HG02970 (cell line): ENCODE results near the gene ZNF503.

ENCODE experiments used
- ATAC-seq: cut with Tn5 transposase; IDR thresholded peaks from one replicate; pipeline ENCODE4 v1.9.1; 2021; ENCODE audit warnings: mild to moderate bottlenecking, moderate library complexity, moderate number of reproducible peaks; ENCODE audit not compliant: unreplicated experiment, low FRiP score

ZNF503 gene

GRCh38 chr10:75401569-75402485 is at the start of gene ZNF503:
ZNF503 (minus strand) TSS chr10:75401764; CDS start chr10:75401419, 345 bp downstream.
- peak; percentile 47 for ATAC-seq

DNA sequence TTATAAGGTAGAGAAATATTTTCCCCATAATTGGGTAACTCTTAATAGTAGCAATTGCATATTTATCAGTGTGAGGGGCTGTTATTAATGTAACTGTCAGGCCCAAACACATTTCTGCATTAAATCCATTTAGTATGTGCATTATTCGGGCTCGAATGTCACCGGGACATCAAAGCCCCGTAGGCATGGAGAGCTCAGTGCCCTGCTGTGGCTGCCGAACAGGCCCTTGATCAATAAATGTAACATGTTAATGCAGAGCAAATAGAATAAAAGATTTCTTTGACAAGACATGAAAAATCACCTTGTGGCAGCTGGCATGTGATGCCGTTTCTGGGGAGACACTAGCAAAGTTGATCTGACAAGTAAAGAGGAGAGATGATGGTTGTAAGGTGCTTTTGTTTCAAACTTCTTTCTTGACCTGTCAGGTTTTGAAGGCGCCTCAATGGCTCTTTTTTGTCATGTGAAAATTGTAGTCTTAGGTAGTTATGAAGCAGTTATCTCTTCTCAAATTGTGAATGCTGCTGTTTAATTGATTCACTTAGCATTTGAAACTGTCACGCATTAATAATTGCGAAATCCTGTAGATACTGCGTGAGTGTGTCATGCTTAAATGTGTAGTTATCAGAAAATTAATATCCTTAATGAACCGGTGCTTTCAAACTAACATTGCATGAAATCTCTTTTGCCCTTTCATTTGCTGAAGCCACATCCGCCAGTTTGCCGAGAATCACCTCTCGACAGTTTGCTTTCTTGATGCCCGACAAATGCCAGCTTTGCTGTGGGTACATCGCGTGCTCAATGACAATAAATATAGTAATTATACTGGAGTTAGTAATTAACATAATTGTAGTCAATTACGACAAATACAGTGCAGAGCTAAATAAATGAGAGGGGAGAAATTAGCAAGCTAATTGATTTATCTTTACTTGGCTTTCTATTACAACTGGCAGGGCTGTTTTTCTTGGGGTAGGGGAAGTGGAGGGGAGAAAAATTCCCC is 49.4 kb upstream of the ZNF503 start:
- no peak for ATAC-seq

DNA sequence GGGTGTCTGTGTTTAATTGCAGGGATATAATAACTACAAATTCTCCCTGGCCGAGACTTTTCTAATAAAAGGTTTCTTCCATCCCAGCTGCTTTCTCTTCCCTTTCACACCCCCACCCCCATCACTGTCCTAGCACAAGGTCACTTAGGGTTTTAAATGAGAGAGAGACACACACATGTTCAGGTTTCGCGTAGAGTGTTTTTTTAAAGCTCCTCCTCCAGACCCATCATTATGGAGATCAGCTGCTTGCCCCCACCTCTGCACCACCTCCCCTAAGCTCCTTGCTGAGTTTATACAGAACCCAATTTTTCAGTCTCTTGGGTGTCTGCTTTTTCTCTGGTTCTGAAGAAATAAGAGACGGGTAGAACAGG is 48.5 kb upstream of the ZNF503 start:
- no peak for ATAC-seq

DNA sequence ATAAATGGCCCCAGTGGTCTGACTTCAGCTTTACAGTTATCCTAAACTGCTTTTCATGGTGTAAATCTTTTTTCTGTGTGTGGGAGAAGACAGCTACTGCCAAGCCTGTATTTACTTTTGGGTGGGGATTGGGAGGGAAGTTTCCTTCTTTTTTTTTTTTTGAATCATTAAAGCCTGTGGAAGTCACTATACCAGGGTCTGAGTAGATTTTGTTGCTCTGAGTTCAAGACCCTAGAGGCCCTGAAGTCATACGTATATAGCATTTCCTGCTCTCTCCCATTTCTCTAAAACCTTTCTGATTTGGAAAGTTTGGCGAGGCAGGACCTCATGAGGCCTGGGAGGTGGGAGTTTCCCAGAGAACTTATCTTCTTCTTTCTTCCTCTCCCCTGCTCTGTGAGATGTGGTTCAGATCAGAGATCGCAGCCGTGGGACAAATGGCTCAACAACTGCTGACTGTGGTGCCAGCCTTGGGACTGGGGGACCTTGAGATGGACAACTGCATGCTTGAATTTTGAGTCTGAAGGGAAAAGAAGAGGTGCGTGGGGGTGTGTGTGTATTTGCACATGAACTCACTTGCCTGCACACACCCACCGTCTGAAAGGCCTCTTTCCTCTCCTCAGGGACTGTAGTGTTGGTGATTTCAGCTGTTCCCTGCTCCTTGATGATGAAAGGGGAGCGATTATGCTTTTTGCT is 48.0 kb upstream of the ZNF503 start:
- no peak for ATAC-seq

- no peak for ATAC-seq
Measured at GRCh38 chr10:75448166-75448565, 46.6 kb upstream of the ZNF503 start.

DNA sequence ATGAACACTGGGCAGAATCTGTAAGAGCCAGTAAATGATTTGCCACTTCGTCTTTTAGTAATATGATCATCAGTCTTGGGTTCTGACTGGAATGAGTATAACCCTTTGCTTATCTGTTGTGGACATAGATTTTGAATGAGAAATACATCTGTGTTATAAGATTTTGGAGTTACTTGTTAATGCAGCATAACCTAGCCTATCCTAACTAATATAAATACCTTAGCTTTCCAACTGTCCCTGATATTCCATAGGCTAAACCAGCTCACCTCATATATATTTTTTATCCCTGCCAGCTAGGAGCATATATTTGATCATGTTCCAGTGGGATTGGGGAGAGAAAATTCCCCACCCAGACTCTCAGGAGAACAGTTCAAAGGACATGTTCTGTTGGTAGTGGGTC is 44.9 kb upstream of the ZNF503 start:
- ATAC-seq, result no peak

DNA sequence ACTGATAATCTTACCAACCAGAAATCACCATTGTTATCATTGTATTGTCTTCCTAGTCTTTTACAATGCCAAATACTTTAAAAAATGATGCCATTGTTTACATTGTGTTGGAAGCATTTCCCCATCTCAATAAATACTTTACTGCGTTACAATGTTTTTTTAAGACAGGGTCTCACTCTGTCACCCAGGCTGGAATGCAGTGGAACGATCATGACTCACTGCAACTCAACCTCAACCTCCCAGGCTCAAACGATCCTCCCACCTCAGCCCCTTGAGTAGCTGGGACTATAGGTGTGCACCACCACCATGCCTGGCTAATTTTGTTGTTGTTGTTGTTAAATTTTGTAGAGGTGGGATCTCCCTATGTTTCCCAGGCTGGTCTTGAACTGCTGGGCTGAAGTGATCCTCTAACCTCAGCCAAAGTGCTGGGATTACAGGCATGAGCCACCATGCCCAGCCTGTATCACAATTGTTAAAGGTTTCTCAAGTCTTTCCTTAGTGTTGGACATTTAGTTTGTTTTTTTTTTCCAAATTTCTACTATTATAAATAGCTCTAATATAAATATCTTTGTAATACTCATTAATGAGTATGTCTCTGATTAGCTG is 43.3 kb upstream of the ZNF503 start:
- ATAC-seq, result no peak

DNA sequence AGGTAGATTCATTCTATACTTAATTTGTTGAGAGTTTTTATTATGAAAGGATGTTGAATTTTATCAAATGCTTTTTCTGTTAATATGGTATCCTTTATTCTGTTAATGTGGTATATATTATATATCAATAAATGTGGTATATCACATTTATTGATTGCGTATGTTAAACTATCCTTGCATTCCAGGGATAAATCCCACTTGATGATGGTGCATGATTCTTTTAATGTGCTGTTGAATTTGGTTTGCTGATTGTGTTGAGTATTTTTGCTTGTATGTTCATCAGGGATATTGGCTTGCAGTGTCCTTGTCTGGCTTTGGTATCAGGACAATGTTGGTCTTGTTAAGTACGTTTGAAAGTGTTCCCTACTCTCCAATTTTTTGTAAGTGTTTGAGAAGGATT is 41.8 kb upstream of the ZNF503 start:
- no peak for ATAC-seq

DNA sequence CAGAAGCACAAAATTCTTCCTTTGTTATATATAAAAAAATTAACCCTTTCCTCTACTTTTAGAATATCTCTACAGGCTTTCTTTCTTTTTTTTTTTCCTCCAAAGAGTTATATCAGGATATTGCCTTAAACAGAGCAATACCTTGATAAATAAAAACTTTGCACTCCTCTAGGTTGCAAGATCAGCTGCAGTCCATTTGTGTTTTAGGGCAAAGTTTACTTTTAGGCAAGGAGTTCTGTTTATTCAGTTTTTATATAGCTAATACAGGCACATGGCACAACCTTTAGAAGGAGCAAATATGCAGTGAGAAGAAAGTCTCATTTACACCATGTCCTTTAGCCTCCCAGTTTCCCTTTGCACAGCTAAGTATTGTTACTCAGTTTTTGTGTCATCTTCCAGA is 40.1 kb upstream of the ZNF503 start:
- no peak for ATAC-seq

GRCh38 chr10:75441196-75441595 is 39.6 kb upstream of the ZNF503 start:
- ATAC-seq, result no peak

DNA sequence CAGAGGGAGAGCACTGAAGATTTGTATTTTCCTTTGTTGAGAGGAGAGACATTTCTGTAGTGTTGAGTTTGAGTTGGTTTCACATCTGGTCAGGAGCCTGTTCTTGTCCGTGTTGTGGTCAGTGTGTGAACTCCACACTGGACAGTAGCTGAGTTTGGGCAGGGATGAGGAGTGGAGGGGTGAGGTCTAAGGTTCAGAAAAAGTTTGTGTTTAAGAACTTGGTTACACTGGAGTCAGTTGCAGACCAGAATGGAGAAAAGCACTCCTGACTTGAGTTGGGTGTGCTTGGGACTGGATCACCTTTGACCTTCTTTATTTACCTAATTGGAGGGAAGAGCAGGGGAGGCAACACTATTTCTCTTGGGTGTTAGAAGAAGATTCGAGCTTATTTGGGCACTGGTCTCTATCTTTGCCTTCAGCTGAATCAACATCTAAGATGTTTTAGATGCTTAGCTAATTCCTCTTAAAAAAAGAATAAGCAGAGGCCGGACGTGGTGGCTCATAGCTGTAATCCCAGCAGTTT is 38.8 kb upstream of the ZNF503 start:
- ATAC-seq, result no peak

- ATAC-seq, result no peak
Measured at GRCh38 chr10:75439811-75440210, 38.2 kb upstream of the ZNF503 start.

DNA sequence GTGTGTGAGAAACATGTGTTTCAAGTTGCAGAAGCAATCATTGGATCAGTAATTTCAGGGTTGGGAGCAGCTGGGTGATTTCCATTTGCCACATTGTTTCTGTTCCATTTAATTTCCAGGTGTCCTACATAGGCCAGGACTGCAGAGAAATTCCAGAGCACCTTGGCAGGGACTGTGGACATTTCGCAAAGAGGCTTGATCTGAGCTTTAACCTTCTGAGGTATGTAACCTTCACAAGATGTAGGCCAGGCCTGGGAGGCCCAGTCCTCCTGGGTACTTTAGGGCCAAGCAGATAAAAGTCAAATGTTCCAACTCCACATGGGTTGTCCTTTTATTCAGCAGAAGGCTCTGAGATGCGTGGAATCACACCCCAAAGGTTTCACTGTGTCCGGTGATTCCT is 36.7 kb upstream of the ZNF503 start:
- no peak for ATAC-seq

- ATAC-seq, result no peak
Measured at GRCh38 chr10:75437693-75438092, 36.1 kb upstream of the ZNF503 start.

DNA sequence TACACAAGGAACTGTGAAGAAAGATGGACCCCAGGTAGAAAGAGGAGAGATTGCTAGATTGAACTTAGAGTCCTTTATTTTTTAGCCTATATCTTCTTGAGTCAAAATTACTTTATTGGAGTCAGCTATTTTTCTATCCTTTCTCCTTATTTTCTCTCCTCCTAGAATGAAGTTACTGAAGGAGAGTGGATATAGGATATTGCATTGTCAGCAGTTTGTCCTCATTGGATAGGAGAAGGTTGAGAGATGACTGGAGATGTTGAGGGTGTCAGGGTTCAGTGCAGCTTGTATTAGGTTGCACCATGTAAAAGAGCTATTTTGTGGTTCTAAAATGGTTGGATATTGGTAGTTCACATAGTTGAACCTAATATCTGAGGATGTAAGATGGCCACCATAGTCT is 35.3 kb upstream of the ZNF503 start:
- ATAC-seq, result no peak

- ATAC-seq, result no peak
Measured at GRCh38 chr10:75435291-75435690, 33.7 kb upstream of the ZNF503 start.

DNA sequence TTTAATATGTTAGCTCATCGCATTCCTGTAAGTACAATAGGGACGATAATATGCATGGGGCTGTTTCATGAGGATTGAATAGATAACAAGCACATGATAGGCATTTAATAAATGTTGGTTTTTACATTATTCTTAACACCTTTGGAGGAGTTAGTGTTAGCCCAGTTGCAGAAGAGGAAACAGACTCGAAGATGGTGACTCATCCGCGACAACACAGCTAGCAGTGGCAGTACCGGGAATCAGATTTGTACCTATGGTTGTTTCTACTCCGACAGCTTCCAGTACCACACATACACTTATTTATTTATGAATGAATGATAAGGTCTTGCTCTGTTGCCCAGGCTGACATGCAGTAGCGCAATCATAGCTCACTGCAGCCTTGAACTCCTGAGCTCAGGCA is 32.7 kb upstream of the ZNF503 start:
- no peak for ATAC-seq

DNA sequence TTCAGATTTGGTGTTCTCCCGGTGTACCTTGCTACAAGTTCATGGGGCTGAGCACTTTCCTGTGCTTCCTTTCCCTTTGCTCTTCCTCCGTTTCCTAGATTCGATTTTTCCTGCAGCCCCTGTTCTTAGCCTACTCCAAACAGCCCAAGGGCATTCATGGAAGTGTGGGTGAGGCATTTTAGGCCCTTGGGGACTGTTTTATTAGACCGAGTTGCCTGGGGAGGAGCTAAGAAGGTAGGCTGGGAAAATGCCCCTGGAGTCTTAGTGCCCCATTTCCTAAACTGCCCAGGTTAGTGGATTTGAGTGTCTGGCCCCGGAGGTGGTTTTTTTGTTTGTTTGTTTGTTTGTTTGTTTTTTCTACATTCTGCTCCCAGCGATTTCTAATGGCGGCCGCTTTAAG is 31.7 kb upstream of the ZNF503 start:
- no peak for ATAC-seq

DNA sequence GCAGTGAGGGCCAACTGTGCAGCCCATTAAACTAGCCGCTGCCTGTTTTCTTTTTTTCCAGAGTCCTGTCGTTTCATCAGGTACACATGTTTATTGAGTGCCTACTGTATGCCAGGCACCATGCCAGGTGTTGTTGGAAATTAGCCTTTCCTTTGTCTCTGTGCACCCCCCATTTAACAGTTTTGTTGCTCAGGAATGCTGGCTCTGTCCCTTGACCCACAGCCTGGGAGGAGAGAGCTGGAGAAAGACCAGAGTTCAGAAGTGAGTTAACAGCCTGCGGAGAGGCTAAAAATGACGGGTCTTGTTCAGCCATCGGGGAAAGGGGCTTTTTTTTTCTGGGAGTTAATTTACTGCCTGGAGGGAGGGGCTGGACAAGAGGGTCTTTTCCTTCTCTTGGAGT is 31.2 kb upstream of the ZNF503 start:
- no peak for ATAC-seq

DNA sequence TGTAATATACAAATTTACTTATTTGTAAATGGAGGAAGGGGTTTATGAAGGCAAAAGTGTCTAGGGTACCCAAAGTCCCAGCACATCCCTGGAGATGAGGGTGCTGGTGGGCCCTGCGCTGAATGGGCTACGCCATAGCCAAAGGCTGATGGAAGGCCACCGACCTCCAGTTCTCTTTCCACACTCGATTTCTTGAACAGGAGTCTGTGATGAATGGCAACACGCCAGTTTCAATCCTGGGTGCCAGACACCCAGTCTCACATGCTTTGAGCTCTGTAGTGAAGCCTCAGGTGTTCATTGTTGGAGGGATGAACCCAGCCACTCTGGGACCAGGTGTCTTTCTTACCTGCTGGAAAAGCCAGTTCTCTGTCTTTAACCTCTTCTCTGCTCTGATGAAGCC is 30.6 kb upstream of the ZNF503 start:
- no peak for ATAC-seq
